Inflammatory macrophage (primary cell): Measurements from ENCODE around the gene AEBP2.
"Not testable (repeated sequence)": the region's sequence is repeated elsewhere in the genome, so short reads cannot be mapped to it uniquely, and the experiment has no call there.

Experiments used
- DNase-seq, 2 donors: peaks; one replicate each; pipeline ENCODE4 v3.0.0-alpha.2; 2020 to 2022

Gene AEBP2

DNA sequence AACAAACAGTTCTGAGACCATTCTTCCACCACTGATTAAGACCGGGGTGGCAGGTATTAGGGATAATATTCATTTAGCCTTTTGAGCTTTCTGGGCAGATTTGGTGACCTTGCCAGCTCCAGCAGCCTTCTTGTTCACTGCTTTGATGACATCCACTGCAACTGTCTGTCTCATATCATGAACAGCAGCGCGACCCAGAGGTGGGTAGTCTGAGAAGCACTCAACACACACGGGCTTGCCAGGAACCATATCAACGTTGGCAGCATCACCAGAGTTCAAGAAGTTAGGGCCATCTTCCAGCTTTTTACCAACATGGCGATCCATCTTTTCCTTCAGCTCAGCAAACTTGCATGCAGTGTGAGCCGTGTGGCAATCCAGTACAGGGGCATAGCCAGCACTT is 16.9 kb downstream of the AEBP2 start:
- DNase-seq: no peak

DNA sequence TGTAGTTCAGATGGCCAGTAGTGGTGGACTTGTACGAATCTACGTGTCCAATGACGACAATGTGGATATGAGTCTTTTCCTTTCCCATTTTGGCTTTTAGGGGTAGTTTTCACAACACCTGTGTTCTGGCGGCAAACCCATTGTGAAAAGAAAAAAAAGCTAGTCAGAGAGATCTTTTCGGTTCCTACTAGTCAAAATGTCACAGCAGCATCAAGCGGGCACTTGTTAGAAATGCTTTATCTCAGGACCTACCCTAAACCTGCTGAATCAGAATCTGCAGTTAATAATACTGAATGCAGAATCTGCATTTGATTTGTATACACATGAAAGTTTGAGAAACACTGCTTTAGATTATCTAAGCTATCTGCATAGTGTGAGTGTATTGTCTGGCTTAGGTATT is 18.3 kb downstream of the AEBP2 start:
- no peak for DNase-seq

DNA sequence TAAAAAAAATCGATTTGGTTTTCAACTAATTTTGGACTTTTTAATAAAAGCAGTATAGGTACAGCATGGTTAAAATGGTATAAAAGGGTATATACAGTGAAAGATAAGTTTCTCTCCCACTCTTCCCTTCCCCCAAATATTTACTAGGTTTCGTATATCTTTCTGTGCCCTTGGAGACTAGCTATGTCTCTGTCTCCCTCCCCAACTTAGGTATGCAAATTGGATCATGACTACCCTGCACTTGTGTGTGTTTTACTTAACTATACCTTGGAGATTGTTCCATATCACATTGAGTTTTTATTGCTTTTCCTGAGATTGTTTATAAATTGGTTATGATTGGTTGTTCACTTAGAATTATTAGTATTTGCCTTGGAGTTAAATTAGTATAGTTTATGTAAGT is 19.4 kb downstream of the AEBP2 start:
- DNase-seq: no peak

DNA sequence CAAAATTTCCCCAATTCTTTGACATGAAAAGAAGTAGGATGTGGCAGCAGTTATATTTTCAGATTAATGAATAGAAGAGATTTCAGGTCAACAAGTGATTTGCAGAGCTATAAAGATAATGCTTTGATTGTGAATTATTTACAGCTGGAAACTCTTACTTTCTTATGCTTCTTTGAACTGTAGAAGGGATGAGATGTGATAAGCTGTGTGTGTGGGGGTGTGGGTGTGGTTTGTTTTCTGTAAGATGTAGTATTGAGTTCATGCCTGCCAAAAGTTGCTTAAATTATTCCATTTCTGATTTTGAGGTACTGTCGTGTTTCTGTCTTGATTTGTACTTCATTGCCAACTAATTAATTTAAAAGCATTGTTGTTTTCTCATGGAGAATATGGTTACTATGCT is 22.7 kb downstream of the AEBP2 start:
- DNase-seq: peak in 1 of 2 donors; percentile 7

DNA sequence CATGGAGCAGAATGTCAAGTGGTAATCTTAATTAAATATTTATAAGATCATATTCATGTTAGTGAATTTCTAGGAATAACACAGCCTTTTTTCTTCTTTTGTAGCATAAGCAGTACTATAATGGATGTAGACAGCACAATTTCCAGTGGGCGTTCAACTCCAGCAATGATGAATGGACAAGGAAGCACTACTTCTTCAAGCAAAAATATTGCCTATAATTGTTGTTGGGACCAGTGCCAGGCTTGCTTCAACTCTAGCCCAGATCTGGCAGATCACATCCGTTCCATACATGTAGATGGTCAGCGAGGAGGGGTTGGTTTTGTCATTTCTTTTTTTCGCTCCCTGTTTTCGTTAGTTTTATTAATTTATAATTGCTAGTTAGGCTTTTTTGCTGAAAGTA is 23.1 kb downstream of the AEBP2 start:
- DNase-seq: no peak

GRCh38 chr12:19464192-19464580 is 24.9 kb downstream of the AEBP2 start:
- DNase-seq: no peak

DNA sequence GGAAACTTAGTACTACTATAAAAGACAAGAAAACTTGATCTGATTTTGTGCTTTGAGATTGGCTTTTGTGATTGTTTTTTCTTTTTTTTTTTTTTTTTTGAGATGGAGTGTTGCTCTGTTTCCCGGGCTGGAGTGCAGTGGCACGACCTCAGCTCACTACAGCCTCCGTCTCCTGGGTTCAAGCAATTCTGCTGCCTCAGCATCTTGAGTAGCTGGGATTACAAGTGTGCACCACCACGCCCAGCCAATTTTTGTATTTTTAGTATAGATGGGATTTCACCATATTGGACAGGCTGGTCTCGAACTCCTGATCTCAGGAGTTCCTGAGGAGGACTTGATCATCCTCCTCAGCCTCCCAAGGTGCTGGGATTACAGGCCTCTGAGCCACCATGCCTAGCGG is 26.4 kb downstream of the AEBP2 start:
- DNase-seq: no peak

- DNase-seq: no peak
Measured at GRCh38 chr12:19474147-19474546, 34.9 kb downstream of the AEBP2 start.

- DNase-seq: not testable (repeated sequence)
Measured at GRCh38 chr12:19475884-19476505, 36.7 kb downstream of the AEBP2 start.

DNA sequence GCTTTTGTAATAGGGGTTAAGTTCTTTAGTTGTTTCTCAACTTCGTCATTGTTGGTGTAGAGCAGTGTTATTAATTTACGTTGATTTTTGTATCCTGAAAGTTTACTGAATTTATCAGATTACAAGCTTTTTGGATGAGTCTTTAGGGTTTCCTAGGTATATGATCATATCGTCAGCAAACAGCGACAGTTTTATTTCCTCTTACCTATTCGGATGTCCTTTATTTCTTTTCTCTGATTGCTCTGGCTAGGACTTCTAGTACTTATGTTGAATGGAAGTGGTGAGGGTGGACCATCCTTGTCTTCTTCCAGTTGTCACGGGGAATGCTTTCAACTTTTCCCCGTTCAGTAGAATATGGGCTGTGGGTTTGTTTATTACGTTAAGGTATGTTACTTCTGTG is 37.8 kb downstream of the AEBP2 start:
- no peak for DNase-seq

- DNase-seq: no peak
Measured at GRCh38 chr12:19480459-19480858, 41.2 kb downstream of the AEBP2 start.

DNA sequence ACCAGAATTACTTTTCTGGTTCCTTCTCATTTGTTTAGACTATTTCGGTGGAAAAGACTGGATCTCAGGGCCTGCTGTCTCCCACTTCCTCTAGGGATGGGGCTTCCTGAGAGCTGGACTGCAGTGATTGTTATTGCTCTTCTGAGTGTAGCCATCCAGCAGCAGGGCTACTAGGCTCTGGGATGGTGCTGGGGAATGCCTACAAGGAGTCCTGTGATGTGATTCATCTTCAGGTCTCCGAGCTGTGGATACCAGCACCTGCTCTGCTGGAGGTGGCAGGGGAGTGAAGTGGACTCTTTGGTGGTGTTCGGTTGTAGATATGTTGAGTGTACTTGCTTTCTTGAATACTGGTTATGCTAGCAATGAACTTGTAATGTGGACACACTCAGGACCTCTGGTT is 42.7 kb downstream of the AEBP2 start:
- no peak for DNase-seq

DNA sequence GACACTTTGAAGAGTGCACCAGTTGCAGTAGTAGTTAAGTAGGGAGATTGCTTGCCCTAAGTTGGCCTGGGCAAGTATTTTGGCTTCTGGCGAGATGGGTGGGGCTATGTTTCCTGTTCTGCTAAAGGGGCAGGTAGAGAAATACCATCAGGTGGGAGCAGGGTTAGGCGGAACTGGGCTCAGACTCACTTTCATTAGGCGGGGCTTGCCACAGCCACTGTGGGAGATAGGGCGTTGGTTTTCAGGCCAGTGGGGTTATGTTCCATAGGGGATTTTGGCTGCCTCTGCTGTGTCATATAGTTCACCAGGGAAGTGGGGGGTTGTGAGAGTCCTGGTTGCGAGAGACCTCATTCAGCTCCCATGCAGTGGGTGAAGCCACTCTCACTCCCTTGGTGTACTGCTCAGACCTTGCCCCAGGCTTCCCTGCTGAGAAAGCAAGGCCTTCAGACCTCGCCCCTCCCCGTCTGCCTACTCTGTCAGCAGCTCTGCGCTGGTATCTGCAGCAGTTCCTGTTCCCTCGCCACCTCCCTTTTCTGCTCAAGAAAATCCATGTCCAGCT is 43.3 kb downstream of the AEBP2 start:
- peak; percentile 45 to 66 for DNase-seq

- DNase-seq: no peak
Measured at GRCh38 chr12:19483727-19484126, 44.4 kb downstream of the AEBP2 start.

- peak in 1 of 2 donors; percentile 14 for DNase-seq
Measured at GRCh38 chr12:19484738-19485137, 45.4 kb downstream of the AEBP2 start.

DNA sequence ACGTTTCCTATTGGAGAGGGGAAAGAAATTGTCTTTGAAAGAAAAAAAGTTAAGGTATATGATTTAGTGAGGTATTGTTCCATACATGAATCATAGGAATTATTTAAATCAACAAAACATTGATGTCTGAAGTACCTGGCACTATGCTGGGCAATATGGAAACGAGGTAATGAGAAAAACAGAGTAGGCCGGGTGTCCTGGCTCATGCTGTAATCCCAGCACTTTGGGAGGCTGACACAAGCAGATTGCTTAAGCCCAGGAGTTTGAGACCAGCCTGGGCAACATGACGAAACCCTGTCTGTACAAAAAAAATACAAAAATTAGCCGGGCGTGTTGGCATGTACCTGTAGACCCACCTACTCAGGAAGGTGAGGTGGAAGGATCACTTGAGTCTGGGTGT is 45.9 kb downstream of the AEBP2 start:
- no peak for DNase-seq

- no peak for DNase-seq
Measured at GRCh38 chr12:19489168-19489567, 49.9 kb downstream of the AEBP2 start.

- no peak for DNase-seq
Measured at GRCh38 chr12:19490908-19491307, 51.6 kb downstream of the AEBP2 start.

GRCh38 chr12:19491863-19492262 is 52.6 kb downstream of the AEBP2 start:
- no peak for DNase-seq

GRCh38 chr12:19496219-19496878 is 57.1 kb downstream of the AEBP2 start:
- DNase-seq: no peak

GRCh38 chr12:19498099-19498498 is 58.8 kb downstream of the AEBP2 start:
- no peak for DNase-seq

- no peak for DNase-seq
Measured at GRCh38 chr12:19499030-19499429, 59.7 kb downstream of the AEBP2 start.

DNA sequence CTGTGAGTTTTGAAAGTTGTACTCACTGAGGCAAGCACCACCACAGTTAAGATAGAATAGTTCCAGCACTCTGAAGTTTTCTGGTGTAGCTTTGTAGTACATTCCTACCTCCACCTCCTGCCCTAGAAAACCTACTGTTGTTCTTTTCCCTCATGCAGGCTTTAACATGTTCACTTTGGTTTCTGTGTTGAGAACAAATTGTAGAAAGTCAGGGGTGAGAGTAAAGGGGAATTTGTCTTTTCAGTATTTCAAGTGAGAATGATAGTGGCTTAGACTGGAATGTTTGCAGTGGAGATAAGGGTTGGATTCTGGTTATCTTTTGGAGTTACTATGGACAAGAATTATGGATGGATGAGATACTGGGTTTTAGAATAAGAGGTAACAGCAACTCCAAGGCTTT is 67.2 kb downstream of the AEBP2 start:
- DNase-seq: no peak

- no peak for DNase-seq
Measured at GRCh38 chr12:19507823-19508222, 68.5 kb downstream of the AEBP2 start.

- DNase-seq: no peak
Measured at GRCh38 chr12:19510461-19510860, 71.2 kb downstream of the AEBP2 start.
